ENCODE results near the gene CCL26.

- no peak for TF ChIP-seq MAX (IDR thresholded peaks at IDR 0.05)
- no peak for TF ChIP-seq CTCF (IDR thresholded peaks at IDR 0.05)
- TF ChIP-seq POLR2A (IDR thresholded peaks at IDR 0.05; ENCODE audit: low read length) = no peak
- no peak for TF ChIP-seq JUNB (IDR thresholded peaks at IDR 0.05)
These were observed 787 bp downstream of the CCL26 start for GRCh38 chr7:75771224-75771623.
